Measurements from ENCODE around the gene EFCAB10.
"Not testable (repeated sequence)": the region's sequence is repeated elsewhere in the genome, so short reads cannot be mapped to it uniquely, and the experiment has no call there.

Gene EFCAB10

GRCh38 chr7:105530126-105530525 lies 51.2 kb downstream of the EFCAB10 start:
- DNase-seq = no peak

- DNase-seq = not testable (repeated sequence)
These were observed 53.6 kb downstream of the EFCAB10 start for GRCh38 chr7:105527737-105528136.

GRCh38 chr7:105524840-105525239 lies 56.5 kb downstream of the EFCAB10 start:
- DNase-seq = no peak

- not testable (repeated sequence) for DNase-seq
These were observed 56.9 kb downstream of the EFCAB10 start for GRCh38 chr7:105524423-105524822.

- peak; percentile 63 to 84 (median 69) for DNase-seq
These were observed 59.4 kb downstream of the EFCAB10 start, which contains the start of gene PUS7 for GRCh38 chr7:105521717-105522463. Gene PUS7 (minus strand): TSS chr7:105522271. CDS start chr7:105508512, 13,759 bp downstream.

GRCh38 chr7:105521027-105521716 lies 60.1 kb downstream of the EFCAB10 start:
- DNase-seq = peak in 3 of 5 donors; percentile 4 to 47 (median 14)

GRCh38 chr7:105520620-105521019 lies 60.7 kb downstream of the EFCAB10 start:
- DNase-seq = not testable (repeated sequence)

GRCh38 chr7:105519353-105519752 lies 61.9 kb downstream of the EFCAB10 start:
- DNase-seq = no peak

GRCh38 chr7:105515610-105516009 lies 65.7 kb downstream of the EFCAB10 start:
- not testable (repeated sequence) for DNase-seq

Measured in T-helper 1 cell (primary cell).